ENCODE results near the gene MARK2.

MARK2 gene

GRCh38 chr11:63897459-63898146 is 58.7 kb downstream of the MARK2 start:
- H3K9me3 ChIP-seq (replicated peaks; ENCODE audit: insufficient read depth, low read length) = no peaks in the 10 kb centered on the region
- no peaks in the 10 kb centered on the region for H3K27me3 ChIP-seq (replicated peaks; ENCODE audit: insufficient read depth, low read length)
- H2AFZ ChIP-seq (ENCODE audit: low read length) = no peak overlapping the region
- TF ChIP-seq EZH2 (optimal IDR thresholded peaks at IDR 0.05; ENCODE audit: low read depth, low read length) (no peak), CTCF (IDR thresholded peaks at IDR 0.05; ENCODE audit: low read length) (no peak), EZH2phosphoT487 (IDR thresholded peaks at IDR 0.05; ENCODE audit: low read length) (no peak)
- H3K27ac ChIP-seq (ENCODE audit: low read length) = no peak overlapping the region
- DNase-seq = no peak
- H3K4me1 ChIP-seq (ENCODE audit: low read length) = no peaks in the 10 kb centered on the region
- H3K9ac ChIP-seq (ENCODE audit: low read length) = no peak overlapping the region
- H3F3A ChIP-seq (ENCODE audit: insufficient read depth, low read length) = no peaks in the 10 kb centered on the region
- peaks cover 22% of the 10 kb centered on the region for H3K79me2 ChIP-seq (ENCODE audit: low read length)
- peaks cover 4% of the 10 kb centered on the region; the same call in 1 of the 2 replicates for H4K20me1 ChIP-seq (ENCODE audit: insufficient read depth, low read length)
- no peak overlapping the region for H3K4me3 ChIP-seq (ENCODE audit: low read length)
- no peak overlapping the region for H3K4me2 ChIP-seq (ENCODE audit: low read depth, low read length)
- H3K36me3 ChIP-seq (replicated peaks; ENCODE audit: insufficient read depth, low read length) = 0 out of 2 replicates have a peak, but pooled peaks cover 3% of the 10 kb centered on the region
- H3K9me2 ChIP-seq (replicated peaks; ENCODE audit: insufficient read depth, low read length) = no peaks in the 10 kb centered on the region

- H3F3A ChIP-seq (ENCODE audit: insufficient read depth, low read length) = no peaks in the 10 kb centered on the region
- no peaks in the 10 kb centered on the region for H3K9me3 ChIP-seq (replicated peaks; ENCODE audit: insufficient read depth, low read length)
- H3K79me2 ChIP-seq (ENCODE audit: low read length) = no peaks in the 10 kb centered on the region
- H4K20me1 ChIP-seq (ENCODE audit: insufficient read depth, low read length) = no peaks in the 10 kb centered on the region
- no peak overlapping the region for H2AFZ ChIP-seq (ENCODE audit: low read length)
- H3K27ac ChIP-seq (ENCODE audit: low read length) = no peak overlapping the region
- DNase-seq = no peak
- no peaks in the 10 kb centered on the region for H3K4me1 ChIP-seq (ENCODE audit: low read length)
- H3K4me2 ChIP-seq (ENCODE audit: low read depth, low read length) = no peak overlapping the region
- H3K9ac ChIP-seq (ENCODE audit: low read length) = no peak overlapping the region
- TF ChIP-seq EZH2 (optimal IDR thresholded peaks at IDR 0.05; ENCODE audit: low read depth, low read length) (no peak), CTCF (IDR thresholded peaks at IDR 0.05; ENCODE audit: low read length) (peak; percentile 28), EZH2phosphoT487 (IDR thresholded peaks at IDR 0.05; ENCODE audit: low read length) (no peak)
- H3K4me3 ChIP-seq (ENCODE audit: low read length) = no peak overlapping the region
- no peaks in the 10 kb centered on the region for H3K27me3 ChIP-seq (replicated peaks; ENCODE audit: insufficient read depth, low read length)
- no peaks in the 10 kb centered on the region for H3K9me2 ChIP-seq (replicated peaks; ENCODE audit: insufficient read depth, low read length)
- H3K36me3 ChIP-seq (replicated peaks; ENCODE audit: insufficient read depth, low read length) = peaks cover 7% of the 10 kb centered on the region; the same call in 1 of the 2 replicates
These were observed 62.8 kb downstream of the MARK2 start for GRCh38 chr11:63901660-63902059.

- no peak overlapping the region for H3K4me2 ChIP-seq (ENCODE audit: low read depth, low read length)
- no peak for DNase-seq
- no peaks in the 10 kb centered on the region for H3K9me3 ChIP-seq (replicated peaks; ENCODE audit: insufficient read depth, low read length)
- no peaks in the 10 kb centered on the region for H3K4me1 ChIP-seq (ENCODE audit: low read length)
- no peak overlapping the region for H2AFZ ChIP-seq (ENCODE audit: low read length)
- H3K9ac ChIP-seq (ENCODE audit: low read length) = no peak overlapping the region
- TF ChIP-seq CTCF (IDR thresholded peaks at IDR 0.05; ENCODE audit: low read length) (no peak), EZH2phosphoT487 (IDR thresholded peaks at IDR 0.05; ENCODE audit: low read length) (no peak), EZH2 (optimal IDR thresholded peaks at IDR 0.05; ENCODE audit: low read depth, low read length) (no peak)
- H4K20me1 ChIP-seq (ENCODE audit: insufficient read depth, low read length) = no peaks in the 10 kb centered on the region
- no peaks in the 10 kb centered on the region for H3K79me2 ChIP-seq (ENCODE audit: low read length)
- no peak overlapping the region for H3K27ac ChIP-seq (ENCODE audit: low read length)
- H3K4me3 ChIP-seq (ENCODE audit: low read length) = no peak overlapping the region
- peaks cover 7% of the 10 kb centered on the region; the same call in 1 of the 2 replicates for H3K36me3 ChIP-seq (replicated peaks; ENCODE audit: insufficient read depth, low read length)
- H3K9me2 ChIP-seq (replicated peaks; ENCODE audit: insufficient read depth, low read length) = no peaks in the 10 kb centered on the region
- no peaks in the 10 kb centered on the region for H3K27me3 ChIP-seq (replicated peaks; ENCODE audit: insufficient read depth, low read length)
- no peaks in the 10 kb centered on the region for H3F3A ChIP-seq (ENCODE audit: insufficient read depth, low read length)
These were observed 65.0 kb downstream of the MARK2 start for GRCh38 chr11:63903884-63904283.
